ENCODE measurements around the gene PAFAH2. TPM values are rescaled to one million over a fixed set of nuclear protein-coding genes. Genes with fewer than 3 reads are reported as not detected.

PAFAH2 gene
- total RNA-seq, 1 experiment from 2014 or later = 12.4 TPM

GRCh38 chr1:25929016-25929415 is 68.8 kb downstream of the PAFAH2 start:
- H2BK12ac ChIP-seq (ENCODE audit: insufficient read length, low read depth, low read length) = no peak overlapping the region
- no peak overlapping the region for H3T11ph ChIP-seq (ENCODE audit: low read length)
- H3K56ac ChIP-seq (ENCODE audit: insufficient read length, low read depth, low read length) = no peak overlapping the region
- H3K9ac ChIP-seq (ENCODE audit: extremely low read depth, insufficient read length, low read length) = no peak overlapping the region
- Mint-ChIP-seq H3K9me3 (no peaks in the 10 kb centered on the region), H3K27ac (no peak overlapping the region), H3K4me3 (no peak overlapping the region), H3K36me3 (ENCODE audit: insufficient read depth in 1 of 3, low read depth in 3 of 3) (no peaks in the 10 kb centered on the region), H3K4me1 (peaks cover 17 to 28% of the 10 kb centered on the region in 2 experiments), H3K27me3 (ENCODE audit: low read depth) (peaks cover 23% of the 10 kb centered on the region)
- no peak overlapping the region for H2AK5ac ChIP-seq (ENCODE audit: insufficient read length, low read length)
- H3K23ac ChIP-seq (ENCODE audit: insufficient read length, low read depth, low read length) = no peak overlapping the region
- no peak overlapping the region for H4K91ac ChIP-seq (ENCODE audit: insufficient read length, low read depth, low read length)
- no peaks in the 10 kb centered on the region for H3K27me3 ChIP-seq (ENCODE audit: insufficient read depth, low read length)
- H3K79me1 ChIP-seq (ENCODE audit: insufficient read depth, low read depth, low read length, poor library complexity, severe bottlenecking) = no peaks in the 10 kb centered on the region
- H3K14ac ChIP-seq (ENCODE audit: insufficient read depth, low read length) = no peak overlapping the region
- H3K4me2 ChIP-seq (ENCODE audit: insufficient read depth, insufficient read length, low read length) = no peak overlapping the region
- no peak overlapping the region for H2AFZ ChIP-seq (ENCODE audit: low read length)
- no peak for DNase-seq
- H3K79me2 ChIP-seq (ENCODE audit: insufficient read depth, low read length) = no peaks in the 10 kb centered on the region
- no peak overlapping the region for H2BK20ac ChIP-seq (ENCODE audit: low read depth, low read length, poor library complexity, severe bottlenecking)
- H3K9me3 ChIP-seq (ENCODE audit: control insufficient read depth, low read depth, low read length) = no peaks in the 10 kb centered on the region
- no peaks in the 10 kb centered on the region for H3K23me2 ChIP-seq (ENCODE audit: insufficient read length, low read depth, low read length, poor library complexity, severe bottlenecking)
- no peak overlapping the region for H2BK5ac ChIP-seq (ENCODE audit: insufficient read length, low read length)
- no peaks in the 10 kb centered on the region for H3K4me1 ChIP-seq (ENCODE audit: insufficient read depth, low read length)
- H3K18ac ChIP-seq (ENCODE audit: insufficient read length, low read depth, low read length) = no peak overlapping the region
- H2BK15ac ChIP-seq (ENCODE audit: low read depth, low read length) = no peak overlapping the region
- WGBS (ENCODE audit: extremely low coverage, insufficient read length, low lambda C conversion rate) = no CpG with 5 or more reads among the region's 7 CpGs
- H3K4ac ChIP-seq (ENCODE audit: low read depth, low read length) = no peak overlapping the region
- H3K27ac ChIP-seq (ENCODE audit: insufficient read length, low read depth, low read length) = no peak overlapping the region
- H4K8ac ChIP-seq (replicated peaks; ENCODE audit: insufficient read length, low read depth, low read length) = no peak overlapping the region
- no peak overlapping the region for H2BK120ac ChIP-seq (ENCODE audit: low read depth, low read length, poor library complexity, severe bottlenecking)
- H4K5ac ChIP-seq (ENCODE audit: insufficient read length, low read depth, low read length) = no peak overlapping the region
- TF ChIP-seq CTCF (conservative IDR thresholded peaks at IDR 0.05) = no peak
- no peaks in the 10 kb centered on the region for H4K20me1 ChIP-seq (ENCODE audit: control insufficient read depth, insufficient read depth, insufficient read length)

All from H9 (cell line).